ENCODE results near the gene TMEM184A.

Gene TMEM184A

GRCh38 chr7:1542841-1543747 lies 12.9 kb downstream of the TMEM184A start:
- no peak for TF ChIP-seq TEAD4 (IDR thresholded peaks at IDR 0.05)
- TF ChIP-seq TCF12 (IDR thresholded peaks at IDR 0.05; ENCODE audit: low read depth), result no peak
- no peak for TF ChIP-seq MAX (IDR thresholded peaks at IDR 0.05)
- TF ChIP-seq, protein P1, sequence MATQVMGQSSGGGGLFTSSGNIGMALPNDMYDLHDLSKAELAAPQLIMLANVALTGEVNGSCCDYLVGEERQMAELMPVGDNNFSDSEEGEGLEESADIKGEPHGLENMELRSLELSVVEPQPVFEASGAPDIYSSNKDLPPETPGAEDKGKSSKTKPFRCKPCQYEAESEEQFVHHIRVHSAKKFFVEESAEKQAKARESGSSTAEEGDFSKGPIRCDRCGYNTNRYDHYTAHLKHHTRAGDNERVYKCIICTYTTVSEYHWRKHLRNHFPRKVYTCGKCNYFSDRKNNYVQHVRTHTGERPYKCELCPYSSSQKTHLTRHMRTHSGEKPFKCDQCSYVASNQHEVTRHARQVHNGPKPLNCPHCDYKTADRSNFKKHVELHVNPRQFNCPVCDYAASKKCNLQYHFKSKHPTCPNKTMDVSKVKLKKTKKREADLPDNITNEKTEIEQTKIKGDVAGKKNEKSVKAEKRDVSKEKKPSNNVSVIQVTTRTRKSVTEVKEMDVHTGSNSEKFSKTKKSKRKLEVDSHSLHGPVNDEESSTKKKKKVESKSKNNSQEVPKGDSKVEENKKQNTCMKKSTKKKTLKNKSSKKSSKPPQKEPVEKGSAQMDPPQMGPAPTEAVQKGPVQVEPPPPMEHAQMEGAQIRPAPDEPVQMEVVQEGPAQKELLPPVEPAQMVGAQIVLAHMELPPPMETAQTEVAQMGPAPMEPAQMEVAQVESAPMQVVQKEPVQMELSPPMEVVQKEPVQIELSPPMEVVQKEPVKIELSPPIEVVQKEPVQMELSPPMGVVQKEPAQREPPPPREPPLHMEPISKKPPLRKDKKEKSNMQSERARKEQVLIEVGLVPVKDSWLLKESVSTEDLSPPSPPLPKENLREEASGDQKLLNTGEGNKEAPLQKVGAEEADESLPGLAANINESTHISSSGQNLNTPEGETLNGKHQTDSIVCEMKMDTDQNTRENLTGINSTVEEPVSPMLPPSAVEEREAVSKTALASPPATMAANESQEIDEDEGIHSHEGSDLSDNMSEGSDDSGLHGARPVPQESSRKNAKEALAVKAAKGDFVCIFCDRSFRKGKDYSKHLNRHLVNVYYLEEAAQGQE (IDR thresholded peaks at IDR 0.05; ENCODE audit: low read depth), result no peak
- no peak for TF ChIP-seq YY1 (IDR thresholded peaks at IDR 0.05; ENCODE audit: low read depth)
- no peak for TF ChIP-seq EP300 (IDR thresholded peaks at IDR 0.05; ENCODE audit: borderline replicate concordance)
- no peak for TF ChIP-seq CREB1 (IDR thresholded peaks at IDR 0.05; ENCODE audit: low read depth)
- TF ChIP-seq FOXM1 (IDR thresholded peaks at IDR 0.05; ENCODE audit: borderline replicate concordance, low read depth), result no peak
- TF ChIP-seq TAF1 (IDR thresholded peaks at IDR 0.05; ENCODE audit: low read depth), result no peak
- TF ChIP-seq, protein P2, sequence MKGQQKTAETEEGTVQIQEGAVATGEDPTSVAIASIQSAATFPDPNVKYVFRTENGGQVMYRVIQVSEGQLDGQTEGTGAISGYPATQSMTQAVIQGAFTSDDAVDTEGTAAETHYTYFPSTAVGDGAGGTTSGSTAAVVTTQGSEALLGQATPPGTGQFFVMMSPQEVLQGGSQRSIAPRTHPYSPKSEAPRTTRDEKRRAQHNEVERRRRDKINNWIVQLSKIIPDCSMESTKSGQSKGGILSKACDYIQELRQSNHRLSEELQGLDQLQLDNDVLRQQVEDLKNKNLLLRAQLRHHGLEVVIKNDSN (IDR thresholded peaks at IDR 0.05), result no peak
- TF ChIP-seq RAD21 (IDR thresholded peaks at IDR 0.05; ENCODE audit: low read depth), result no peak
- TF ChIP-seq EGR1 (IDR thresholded peaks at IDR 0.05), result no peak
- TF ChIP-seq CEBPB (IDR thresholded peaks at IDR 0.05), result no peak
- TF ChIP-seq NFIC (IDR thresholded peaks at IDR 0.05), result no peak
- no peak for TF ChIP-seq ZBTB7A (IDR thresholded peaks at IDR 0.05; ENCODE audit: low read depth)

GRCh38 chr7:1542329-1542728 lies 13.7 kb downstream of the TMEM184A start:
- TF ChIP-seq TEAD4 (IDR thresholded peaks at IDR 0.05) (no peak), MAX (IDR thresholded peaks at IDR 0.05) (no peak), FOXM1 (IDR thresholded peaks at IDR 0.05; ENCODE audit: borderline replicate concordance, low read depth) (no peak)

DNA sequence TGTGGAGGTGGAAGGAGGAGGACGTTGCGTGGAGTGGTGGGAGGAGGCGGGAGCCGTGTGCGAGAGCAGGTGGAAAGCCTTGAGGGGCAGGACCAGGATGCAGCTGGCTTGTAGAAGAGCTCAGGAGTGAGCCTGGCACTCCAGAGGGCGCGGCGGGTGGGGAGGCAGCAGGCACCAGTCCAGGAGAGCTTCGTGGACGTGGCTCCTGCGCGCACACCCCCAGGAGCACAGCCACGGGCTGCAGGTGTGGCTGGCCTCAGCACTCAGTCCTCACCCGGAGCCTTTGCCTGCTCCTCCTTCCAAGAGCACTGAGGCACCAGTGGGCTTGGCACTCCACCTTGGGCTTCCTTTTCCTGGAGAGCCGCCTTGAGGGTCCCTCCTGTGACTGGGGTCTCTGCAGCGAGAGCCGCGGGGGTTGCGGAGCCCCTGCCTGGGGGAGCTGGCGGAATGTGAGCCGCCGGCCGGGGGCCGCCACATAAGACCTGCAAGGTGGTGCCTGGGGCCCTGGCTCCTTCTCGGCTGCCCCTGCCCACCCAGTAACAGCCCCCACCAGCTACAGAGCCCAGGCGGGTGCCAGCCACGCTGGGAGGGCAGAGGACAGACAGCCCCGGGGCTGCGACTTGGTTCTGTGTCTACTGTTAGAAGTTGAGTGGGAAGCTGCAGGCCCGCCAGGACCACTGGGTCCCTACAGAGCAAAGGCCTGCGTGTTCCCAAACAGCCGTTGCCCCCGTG lies 14.4 kb downstream of the TMEM184A start:
- no peak for TF ChIP-seq EGR1 (IDR thresholded peaks at IDR 0.05)
- TF ChIP-seq CREB1 (IDR thresholded peaks at IDR 0.05; ENCODE audit: low read depth), result no peak
- TF ChIP-seq, protein P1 (IDR thresholded peaks at IDR 0.05; ENCODE audit: low read depth), result no peak
- TF ChIP-seq, protein P2 (IDR thresholded peaks at IDR 0.05), result no peak
- no peak for TF ChIP-seq NFIC (IDR thresholded peaks at IDR 0.05)
- no peak for TF ChIP-seq CEBPB (IDR thresholded peaks at IDR 0.05)
- TF ChIP-seq TEAD4 (IDR thresholded peaks at IDR 0.05), result no peak
- no peak for TF ChIP-seq MAX (IDR thresholded peaks at IDR 0.05)
- no peak for TF ChIP-seq YY1 (IDR thresholded peaks at IDR 0.05; ENCODE audit: low read depth)
- no peak for TF ChIP-seq FOXM1 (IDR thresholded peaks at IDR 0.05; ENCODE audit: borderline replicate concordance, low read depth)
- TF ChIP-seq TCF12 (IDR thresholded peaks at IDR 0.05; ENCODE audit: low read depth), result no peak
- TF ChIP-seq RAD21 (IDR thresholded peaks at IDR 0.05; ENCODE audit: low read depth), result no peak
- TF ChIP-seq EP300 (IDR thresholded peaks at IDR 0.05; ENCODE audit: borderline replicate concordance), result no peak
- TF ChIP-seq TAF1 (IDR thresholded peaks at IDR 0.05; ENCODE audit: low read depth), result no peak
- no peak for TF ChIP-seq ZBTB7A (IDR thresholded peaks at IDR 0.05; ENCODE audit: low read depth)

GRCh38 chr7:1540776-1541271 lies 15.2 kb downstream of the TMEM184A start:
- TF ChIP-seq, protein P1 (IDR thresholded peaks at IDR 0.05; ENCODE audit: low read depth), result no peak

All from Ishikawa (cell line).